8988T (cell line): ENCODE results near the gene CAMSAP2.
"Not testable (repeated sequence)": the region's sequence is repeated elsewhere in the genome, so short reads cannot be mapped to it uniquely, and the experiment has no call there.

Experiments used
- DNase-seq: peaks from one replicate; pipeline ENCODE4 v3.0.0; 2011

CAMSAP2 gene

DNA sequence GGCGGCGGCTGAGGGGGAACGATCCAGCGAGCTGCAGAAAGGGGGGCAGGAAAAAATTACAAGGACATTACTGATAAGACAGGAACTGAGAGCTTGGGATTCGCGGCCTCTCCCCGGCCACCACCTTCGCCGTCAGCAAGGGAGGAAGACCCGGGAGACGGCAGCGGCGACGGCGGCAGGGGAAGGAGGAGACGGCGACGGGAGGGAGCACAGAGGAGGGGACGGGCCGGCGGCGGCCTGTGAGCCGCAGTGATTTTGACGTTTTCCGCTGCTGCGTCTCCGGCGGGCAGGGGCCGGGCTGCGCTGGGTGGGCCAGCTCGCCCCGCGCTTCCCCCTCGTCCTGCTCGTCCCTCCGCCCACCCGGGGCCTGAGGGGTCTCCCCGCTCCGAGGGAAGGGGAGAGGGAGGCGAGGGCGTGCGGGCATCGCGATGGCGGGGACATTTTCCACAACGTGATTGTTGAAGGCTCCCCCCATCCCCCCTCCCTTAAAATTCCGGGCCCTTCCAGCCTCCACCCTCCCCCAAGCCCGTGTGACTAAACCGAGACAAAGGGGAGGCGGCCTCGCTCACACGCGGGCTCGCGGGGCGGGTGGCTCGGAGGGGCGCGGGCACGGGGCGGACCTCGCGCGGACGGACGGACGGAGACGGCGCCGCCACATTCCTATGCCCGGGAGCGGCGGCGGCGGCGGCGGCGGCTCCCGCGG is 407 bp downstream of the CAMSAP2 start:
- peak; percentile 49 for DNase-seq

- no peak for DNase-seq
Observed at GRCh38 chr1:200739702-200740570, 1.2 kb downstream of the CAMSAP2 start.

GRCh38 chr1:200740571-200741208 is 2.0 kb downstream of the CAMSAP2 start:
- DNase-seq: no peak

DNA sequence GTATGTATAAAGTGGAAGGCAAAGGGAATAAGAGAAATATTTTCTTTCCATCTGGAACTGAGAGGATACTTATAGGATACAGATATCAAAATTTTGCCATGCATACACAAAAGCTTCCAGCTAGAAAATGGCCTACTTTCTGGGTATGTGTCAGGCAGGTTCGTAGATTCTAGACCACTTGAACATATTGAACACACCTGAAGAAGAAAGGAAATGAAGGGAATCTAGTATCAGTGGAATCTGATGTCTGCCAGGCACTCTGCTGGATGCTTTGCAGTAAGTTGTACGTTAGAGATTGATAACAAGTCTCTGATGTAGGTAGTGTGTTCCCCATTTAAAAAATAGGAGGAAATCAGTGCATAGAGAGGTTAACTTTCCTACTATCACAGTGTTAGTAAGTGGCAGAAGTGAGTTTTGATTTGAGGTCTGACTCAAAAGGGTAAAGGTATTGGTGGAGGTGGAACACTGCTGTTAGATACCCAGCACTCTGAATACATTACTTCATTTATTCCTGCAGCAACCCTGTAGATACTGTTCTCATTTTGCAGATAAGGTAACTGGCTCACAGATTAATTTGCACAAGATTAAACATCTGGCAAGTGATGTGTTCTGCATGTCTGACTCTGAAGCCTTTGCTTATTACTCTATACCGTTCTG is 3.0 kb downstream of the CAMSAP2 start:
- no peak for DNase-seq

DNA sequence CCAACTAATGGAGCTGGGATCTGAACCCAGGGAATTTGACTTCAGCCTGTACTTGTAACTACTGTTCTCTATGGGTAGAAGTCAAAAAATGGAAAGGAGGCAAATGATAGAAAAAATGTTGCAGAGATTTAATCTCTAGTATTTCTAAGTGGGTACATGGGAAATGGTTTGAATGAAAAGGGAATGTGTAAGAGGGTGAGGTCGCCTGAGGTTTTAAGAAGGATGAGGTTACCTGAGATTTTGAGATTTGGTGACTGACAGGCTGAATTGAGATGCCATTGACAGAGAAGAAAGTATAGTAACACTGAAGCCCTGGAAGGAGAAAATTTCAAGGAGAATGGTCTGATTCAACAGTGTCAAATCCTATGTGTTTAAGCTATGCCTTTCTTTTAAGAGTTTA is 5.5 kb downstream of the CAMSAP2 start:
- DNase-seq: no peak

DNA sequence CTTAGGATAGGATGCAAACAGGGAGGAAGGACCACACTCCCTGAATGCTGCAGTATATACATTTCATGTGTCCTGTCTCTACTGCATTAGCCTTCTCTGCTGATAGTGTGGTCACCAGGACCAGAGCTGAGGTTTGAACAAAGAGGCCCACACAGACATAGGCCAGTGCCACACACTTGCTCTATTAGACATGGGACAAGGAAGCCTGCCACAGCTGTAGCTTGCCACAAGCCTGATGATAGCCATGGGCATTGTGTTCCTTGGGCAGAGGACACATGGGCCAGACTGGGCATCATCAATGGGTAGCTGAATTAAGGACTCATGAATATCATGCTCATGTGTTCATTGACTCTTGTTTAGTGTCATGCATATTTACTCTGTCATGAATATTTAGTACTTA is 10.4 kb downstream of the CAMSAP2 start:
- DNase-seq: no peak

- not testable (repeated sequence) for DNase-seq
Observed at GRCh38 chr1:200750749-200751148, 12.1 kb downstream of the CAMSAP2 start.

DNA sequence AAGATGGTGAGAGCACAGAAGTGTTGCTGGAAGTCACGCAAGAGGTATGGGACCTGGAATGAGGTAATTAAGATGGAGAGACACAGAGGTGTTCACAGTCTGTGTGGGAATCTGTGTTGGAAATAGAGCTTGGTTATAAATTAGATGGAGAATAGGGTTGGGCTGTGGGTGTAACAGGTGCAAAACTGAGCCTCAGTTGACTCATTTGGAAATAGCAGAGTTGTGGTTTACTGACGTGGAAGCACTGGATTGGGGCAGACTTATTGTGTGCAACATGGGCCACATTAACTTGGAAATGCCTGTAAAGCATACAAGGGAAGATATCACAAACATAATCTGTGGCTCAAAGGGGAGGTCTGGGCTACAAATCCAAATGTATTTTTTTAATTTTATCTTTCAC is 13.0 kb downstream of the CAMSAP2 start:
- DNase-seq: no peak

DNA sequence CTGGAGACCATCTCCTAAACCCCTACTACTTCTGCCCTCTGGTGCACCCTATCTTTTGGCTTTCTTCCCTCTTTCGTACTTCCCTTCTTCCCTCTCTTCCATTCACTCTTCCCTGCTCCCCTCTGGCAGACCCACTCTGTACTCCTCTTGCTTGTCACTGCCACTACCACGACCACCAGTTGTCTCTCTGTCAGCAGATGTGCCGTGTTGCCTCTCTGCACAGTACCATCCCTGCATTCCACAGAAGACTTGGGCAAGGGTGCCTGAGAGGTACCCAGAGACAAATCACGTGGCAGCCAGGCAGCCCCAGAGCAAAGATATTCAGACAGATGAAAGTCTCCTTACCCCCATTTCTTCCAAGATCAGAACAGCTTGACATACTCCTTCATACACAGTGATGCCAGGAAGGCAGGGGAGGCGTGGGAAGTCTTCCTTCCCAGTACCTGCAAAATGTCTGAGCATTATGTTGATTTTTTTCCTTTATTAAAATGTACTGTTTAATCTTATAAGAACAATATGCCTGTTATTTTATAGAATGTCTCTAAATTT is 15.0 kb downstream of the CAMSAP2 start:
- no peak for DNase-seq

GRCh38 chr1:200755456-200755855 is 16.8 kb downstream of the CAMSAP2 start:
- no peak for DNase-seq

- no peak for DNase-seq
Observed at GRCh38 chr1:200762089-200762488, 23.4 kb downstream of the CAMSAP2 start.

- no peak for DNase-seq
Observed at GRCh38 chr1:200767321-200767720, 28.6 kb downstream of the CAMSAP2 start.

GRCh38 chr1:200771625-200772555 is 33.2 kb downstream of the CAMSAP2 start:
- peak; percentile 16 for DNase-seq

GRCh38 chr1:200774311-200774710 is 35.6 kb downstream of the CAMSAP2 start:
- DNase-seq: no peak

DNA sequence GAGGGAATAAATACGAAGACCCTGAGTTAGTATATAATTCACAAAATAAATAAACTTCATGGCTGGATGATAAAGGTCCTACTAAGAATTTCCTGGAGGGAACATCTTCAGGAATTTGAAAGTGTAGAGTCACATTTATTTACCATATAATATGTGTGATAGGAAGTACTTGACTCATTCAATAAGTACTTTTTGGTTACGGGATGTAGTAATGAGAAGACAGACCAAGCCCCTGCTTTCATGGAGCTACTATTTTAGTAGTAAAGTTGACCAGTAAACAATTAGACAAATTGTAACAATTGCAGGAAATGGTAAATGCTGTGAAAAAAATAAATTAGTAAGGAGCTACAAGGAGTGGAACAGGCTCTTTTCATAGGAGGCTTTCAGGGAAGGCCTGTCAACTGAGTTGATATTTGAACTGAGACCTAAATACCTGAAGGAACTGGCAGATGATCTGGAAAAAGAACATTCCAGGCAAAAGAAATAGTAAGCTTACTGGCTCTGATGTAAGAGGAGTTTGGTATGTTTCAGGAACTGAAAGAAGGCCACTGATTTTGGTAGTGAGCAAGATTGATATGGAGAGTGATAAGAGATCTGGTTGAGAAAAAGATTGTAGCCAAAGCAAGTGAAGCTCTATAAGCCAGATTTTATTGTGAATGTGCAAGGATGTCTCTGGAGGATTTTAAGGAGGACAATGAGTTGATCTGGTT is 36.2 kb downstream of the CAMSAP2 start:
- no peak for DNase-seq

DNA sequence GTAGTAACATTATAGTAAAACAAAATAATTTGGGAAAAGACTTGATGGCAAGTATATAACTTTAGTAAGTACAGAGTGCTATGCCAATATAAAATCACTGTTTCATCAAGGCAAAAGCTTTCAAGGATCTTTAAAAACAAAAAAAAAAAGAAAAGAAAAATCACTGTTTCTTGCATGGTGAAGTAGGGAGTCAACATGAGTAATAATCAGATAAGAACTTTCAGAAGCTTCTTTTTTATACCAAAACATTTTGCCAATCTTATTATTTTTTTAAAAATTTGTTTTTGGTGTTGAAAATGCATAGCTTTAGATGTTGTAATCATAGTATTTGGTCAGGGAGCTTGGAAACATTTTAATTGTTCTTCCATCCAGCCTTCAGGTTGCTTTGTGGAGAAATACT is 37.2 kb downstream of the CAMSAP2 start:
- no peak for DNase-seq

DNA sequence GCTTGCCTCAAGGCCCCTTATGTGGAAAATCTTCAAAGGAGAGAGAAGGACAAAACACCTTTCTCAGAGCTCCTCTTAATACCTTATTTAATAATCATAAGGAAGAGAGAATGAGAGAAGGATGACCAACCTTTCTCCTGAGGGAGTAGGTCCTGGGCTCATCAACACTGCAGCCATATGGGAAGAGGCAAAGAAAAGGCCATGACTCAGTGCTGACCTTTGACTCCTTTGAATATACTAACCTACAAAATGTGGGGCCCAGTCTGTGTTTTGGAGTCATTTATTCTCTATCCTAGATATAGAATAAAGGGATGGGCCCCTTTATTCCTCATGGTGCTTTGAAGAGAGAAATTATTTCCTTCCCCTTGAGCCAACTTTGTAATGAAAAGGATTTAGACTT is 38.3 kb downstream of the CAMSAP2 start:
- DNase-seq: no peak

DNA sequence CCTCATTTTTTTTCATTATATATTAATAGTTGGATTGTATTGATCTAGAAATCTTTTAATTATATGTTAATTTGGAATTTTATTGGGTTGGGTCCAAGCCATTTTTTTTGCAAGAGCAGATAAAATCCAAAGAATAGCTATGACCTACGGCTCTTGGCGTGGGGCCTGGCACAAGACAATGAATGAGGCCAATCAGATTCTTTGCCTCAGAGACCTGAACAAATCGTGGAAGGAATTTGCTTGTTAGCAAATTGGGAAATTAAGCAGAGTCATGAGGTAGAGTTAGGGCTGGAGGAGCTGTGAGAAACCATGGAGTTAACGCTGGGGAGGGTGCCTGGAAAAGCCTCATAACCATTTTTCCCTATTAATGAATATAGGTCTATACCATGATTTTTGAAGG is 40.1 kb downstream of the CAMSAP2 start:
- no peak for DNase-seq

- DNase-seq: no peak
Observed at GRCh38 chr1:200779326-200779725, 40.6 kb downstream of the CAMSAP2 start.

DNA sequence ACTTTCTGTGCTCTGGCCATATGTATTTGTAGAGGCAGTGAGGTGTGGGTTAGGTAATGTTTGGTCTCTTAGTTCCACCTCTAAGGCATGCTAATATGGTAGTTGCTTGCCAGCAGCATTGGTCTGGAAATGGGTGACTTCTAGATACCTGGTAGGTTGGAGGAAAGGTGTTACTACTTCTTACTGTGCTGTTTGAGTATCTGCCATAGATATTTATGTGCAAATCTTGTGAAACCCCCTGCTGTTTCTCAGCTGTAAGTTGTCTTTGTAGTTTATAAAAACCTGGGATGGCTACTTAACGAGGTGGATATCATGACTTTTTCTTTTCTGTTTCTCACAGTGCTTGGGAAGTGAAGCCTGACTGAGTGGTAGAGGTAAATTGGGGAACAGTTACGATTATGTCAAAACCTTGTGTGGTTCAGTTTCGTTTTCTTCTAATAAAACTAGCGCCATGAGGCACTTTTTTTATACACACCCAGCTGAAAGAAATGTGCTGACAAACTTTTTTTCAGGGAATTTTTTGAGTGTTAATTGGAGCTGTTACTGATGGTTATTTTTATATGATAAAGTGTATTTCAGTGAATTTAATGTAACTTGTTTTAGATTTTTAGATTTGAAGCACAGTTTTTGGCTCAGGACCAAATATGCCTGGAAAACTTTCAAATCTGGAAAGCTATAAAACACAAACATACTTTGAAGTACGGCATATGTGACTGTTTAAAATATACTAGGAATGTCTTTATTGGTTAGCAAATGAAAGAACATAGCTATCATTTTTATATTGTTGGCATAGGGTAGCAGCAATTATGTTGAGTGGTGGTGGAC is 42.1 kb downstream of the CAMSAP2 start:
- no peak for DNase-seq
